GM12873 (cell line): ENCODE measurements around the gene SDHAF3.

Experiments used
- CTCF ChIP-seq: IDR thresholded peaks from 2 replicates; pipeline ENCODE4 v1.5.1; 2012; ENCODE audit warnings: low read depth, mild to moderate bottlenecking, moderate library complexity, low read length, control low read depth; ENCODE audit not compliant: insufficient read depth; ENCODE audit errors: missing control alignments

Gene SDHAF3

GRCh38 chr7:97116308-97116707, 1.2 kb upstream of the SDHAF3 start:
- TF ChIP-seq CTCF = no peak

- TF ChIP-seq CTCF = no peak
These were observed 495 bp upstream of the SDHAF3 start for GRCh38 chr7:97117035-97117371.

DNA sequence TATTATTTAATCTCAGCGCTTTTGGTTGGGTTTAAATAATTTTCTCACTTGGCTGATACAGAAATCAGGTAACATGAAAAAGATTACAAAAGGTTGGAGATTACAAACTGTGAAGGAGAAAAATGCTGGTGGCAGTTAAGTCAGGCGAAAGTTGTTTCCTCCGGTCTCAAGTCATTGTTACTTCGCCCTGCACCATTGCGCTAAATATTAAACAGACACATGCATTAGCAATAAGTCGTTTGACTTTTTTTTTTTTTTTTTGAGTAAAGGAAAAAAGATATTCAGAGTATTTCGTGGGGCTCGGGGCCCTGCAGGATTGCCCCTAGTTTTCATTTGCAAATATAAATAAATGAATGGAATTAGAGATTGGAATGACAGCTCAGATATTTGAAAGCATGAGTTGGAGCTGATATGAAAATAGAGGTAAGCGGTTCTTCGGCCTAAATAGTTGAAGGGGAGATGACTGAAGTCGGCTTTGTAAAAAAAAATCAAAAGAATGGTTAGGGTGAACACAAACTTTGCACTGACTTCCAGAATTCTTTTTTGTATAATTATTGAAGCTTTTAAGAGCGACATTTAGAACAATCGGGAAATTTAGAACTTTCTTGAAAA, 914 bp downstream of the SDHAF3 start:
- no peak for TF ChIP-seq CTCF

DNA sequence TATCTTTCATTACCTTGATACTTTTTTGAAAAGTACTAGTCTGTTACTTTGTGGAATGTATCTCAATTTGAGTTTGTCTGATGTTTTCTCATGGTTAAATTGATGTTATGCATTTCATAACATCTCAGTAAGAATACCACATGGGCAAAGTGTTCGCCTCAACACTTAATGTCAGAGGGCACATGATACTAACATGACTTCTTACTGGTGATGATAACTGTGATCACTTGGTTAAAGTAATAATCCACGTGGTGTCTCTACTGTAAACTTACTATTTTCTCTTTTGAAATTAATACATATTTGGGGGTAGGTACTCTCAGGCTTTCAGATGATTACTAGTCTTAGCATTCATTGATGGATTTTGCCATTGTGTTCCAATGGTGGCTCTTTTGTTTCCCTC, 2.2 kb downstream of the SDHAF3 start:
- no peak for TF ChIP-seq CTCF

DNA sequence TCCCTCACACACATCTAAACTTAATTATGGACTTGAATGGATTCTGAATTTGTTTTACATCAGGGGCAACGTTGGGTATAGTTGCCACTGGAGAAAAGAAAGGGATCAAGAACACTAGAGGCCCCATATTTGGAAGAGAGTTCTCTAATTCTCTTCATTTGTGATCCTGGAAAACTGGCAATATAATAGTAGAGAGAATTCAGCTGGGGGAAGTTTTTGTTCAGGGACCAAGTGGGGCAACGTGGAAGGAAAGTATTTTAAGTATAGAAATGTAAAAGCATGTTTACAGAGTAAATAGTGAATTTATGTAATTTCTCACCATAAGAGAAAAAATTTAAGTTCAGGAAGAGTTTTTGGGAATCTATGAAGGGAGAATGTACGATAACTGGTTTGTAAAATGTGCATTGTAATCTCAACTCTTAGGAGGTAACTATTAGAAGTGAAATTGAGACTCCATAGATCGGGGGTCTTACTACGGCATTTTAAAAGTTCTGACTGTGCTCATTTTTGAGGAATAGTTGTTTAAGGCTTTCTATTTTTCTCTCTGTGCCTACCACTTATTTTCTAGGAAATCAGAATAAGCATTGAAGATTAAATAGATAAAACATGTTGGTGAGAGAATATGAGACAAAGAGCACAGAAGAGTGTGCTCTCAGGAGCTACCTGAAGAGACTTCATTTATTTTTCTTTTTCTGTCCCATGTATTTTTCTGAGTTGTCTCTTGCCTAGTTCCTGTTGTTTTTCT, 3.4 kb downstream of the SDHAF3 start:
- TF ChIP-seq CTCF = no peak

- no peak for TF ChIP-seq CTCF
These were observed 9.1 kb downstream of the SDHAF3 start for GRCh38 chr7:97126483-97127171.

DNA sequence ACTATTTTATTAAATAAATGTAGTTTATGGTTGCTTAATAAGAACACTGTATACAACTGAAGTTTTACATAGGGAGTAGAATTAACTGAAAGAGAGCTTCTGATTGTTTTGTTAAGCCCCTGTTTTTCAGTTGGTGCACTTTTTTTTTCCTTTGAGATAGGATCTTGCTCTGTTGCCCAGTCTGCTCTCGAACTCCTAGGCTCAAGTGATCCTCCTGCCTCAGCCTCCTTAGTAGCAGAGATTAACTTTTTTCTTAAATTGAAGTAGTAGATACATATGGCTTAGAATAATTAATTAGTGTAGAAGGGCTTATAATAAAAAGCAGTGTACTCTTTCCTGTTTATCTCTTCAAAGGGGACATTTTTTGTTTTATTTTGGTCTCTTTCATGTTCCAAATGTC, 11.2 kb downstream of the SDHAF3 start:
- TF ChIP-seq CTCF = no peak
